ENCODE data around the gene XKR8. TPM values are rescaled to one million over a fixed set of nuclear protein-coding genes. Genes with fewer than 3 reads are reported as not detected.

The XKR8 gene
- total and polyA plus RNA-seq, 9 of the 15 experiments (the other 6 are each of a cell fraction or from before 2014, with no cell fraction given), result 0.45 to 2.8 (median 1.7) TPM

- Histone ChIP-seq H3K36me3 (ENCODE audit: control insufficient read depth, insufficient read depth, low read length) (no peaks in the 10 kb centered on the region), H3K9ac (ENCODE audit: insufficient read depth in 1 of 2, low read depth in 2 of 2, low read length in 2 of 2) (no peak overlapping the region), H2AFZ (ENCODE audit: low read depth, low read length) (no peak overlapping the region), H3K4me1 (replicated peaks in 1 of 2; ENCODE audit: control insufficient read depth in 2 of 2, insufficient read depth in 2 of 2, low read length in 2 of 2) (peaks cover 7 to 14% of the 10 kb centered on the region in 2 experiments), H3K4me3 (no peak overlapping the region), H3K27me3 (ENCODE audit: control insufficient read depth in 2 of 2, insufficient read depth in 2 of 2, low read length in 2 of 2) (no peaks in the 10 kb centered on the region), H4K20me1 (replicated peaks; ENCODE audit: control insufficient read depth, insufficient read depth, low read length) (no peaks in the 10 kb centered on the region), H3K27ac (ENCODE audit: extremely low read depth, low read depth, low read length) (no peak overlapping the region), H3K9me3 (replicated peaks; ENCODE audit: control insufficient read depth, insufficient read depth, low read depth, low read length) (no peaks in the 10 kb centered on the region), H3K9me1 (ENCODE audit: control insufficient read depth, insufficient read depth, low read length) (no peaks in the 10 kb centered on the region), H3K79me2 (ENCODE audit: control insufficient read depth, insufficient read depth, low read length) (no peaks in the 10 kb centered on the region), H3K4me2 (ENCODE audit: insufficient read depth, low read length) (no peak overlapping the region)
- in situ Hi-C loops (cut with MboI), result no loop called here
- TF ChIP-seq MAFK (IDR thresholded peaks at IDR 0.05; ENCODE audit: low read length) (no peak), L3MBTL2 (IDR thresholded peaks at IDR 0.05) (no peak), NFIC (IDR thresholded peaks at IDR 0.05) (peak; percentile 98), NFIX (CRISPR knock-in tag; IDR thresholded peaks at IDR 0.05; ENCODE audit: low read depth) (peak; percentile 77), SIN3B (IDR thresholded peaks at IDR 0.05; ENCODE audit: low read depth) (no peak), HMBOX1 (IDR thresholded peaks at IDR 0.05) (0 out of 2 replicates have a peak, but pooled peaks have one; percentile 51), TBP (optimal IDR thresholded peaks at IDR 0.05; ENCODE audit: low read depth, low read length) (no peak)
- ChIA-PET POLR2A (interaction anchor here (0.7 to 1.4 kb wide), 5 partner anchors 9 to 48 kb away, joined by 3 to 7 read pairs (median 4); no protein-coding TSS in a partner anchor), CTCF (ENCODE audit: low intra/inter-chr PET ratio) (no interaction called here)
- DNase-seq (ENCODE audit: extremely low read depth in 1 of 4, low spot score in 3 of 4), result peak in 2 of 4 experiments; percentile 6 to 7
- no TSS peak for BruUV-seq (replicated peaks)
- 75% methylated on average over 3 of the region's 4 CpGs for WGBS (ENCODE audit: insufficient coverage, low coverage, missing lambda C conversion rate)
- no peak for ATAC-seq
- intact Hi-C loops (cut with micrococcal nuclease), result no loop called here
- FAIRE-seq, result no peak
Measured at GRCh38 chr1:27931759-27932158, 28.0 kb upstream of the XKR8 start.
